HG03095 (cell line): Measurements from ENCODE around the gene CTDNEP1.

Source experiments
- ATAC-seq: cut with Tn5 transposase; IDR thresholded peaks from one replicate; pipeline ENCODE4 v1.9.1; 2021; ENCODE audit warnings: moderate library complexity; ENCODE audit not compliant: unreplicated experiment

CTDNEP1 gene

GRCh38 chr17:7232114-7232513 lies 19.4 kb downstream of the CTDNEP1 start:
- no peak for ATAC-seq

GRCh38 chr17:7229504-7229903 lies 22.0 kb downstream of the CTDNEP1 start:
- no peak for ATAC-seq

DNA sequence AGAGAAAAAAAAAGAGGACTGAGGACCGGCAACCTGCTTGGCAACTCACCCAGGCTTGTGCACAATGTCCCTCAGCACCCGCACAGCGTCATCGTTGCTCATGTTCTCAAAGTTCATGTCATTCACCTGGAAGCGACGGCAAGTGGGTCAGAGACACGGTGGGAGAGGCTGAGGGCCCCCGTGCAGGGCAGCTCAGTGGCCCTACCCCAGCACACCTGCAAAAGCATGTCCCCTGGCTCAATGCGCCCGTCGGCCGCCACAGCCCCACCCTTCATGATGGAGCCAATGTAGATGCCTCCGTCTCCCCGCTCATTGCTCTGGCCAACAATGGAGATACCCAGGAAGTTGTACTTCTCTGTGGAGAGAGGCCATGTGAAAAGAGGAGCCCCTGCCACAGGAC lies 22.6 kb downstream of the CTDNEP1 start:
- no peak for ATAC-seq

- no peak for ATAC-seq
Measured at GRCh38 chr17:7226721-7227710, 24.5 kb downstream of the CTDNEP1 start.

DNA sequence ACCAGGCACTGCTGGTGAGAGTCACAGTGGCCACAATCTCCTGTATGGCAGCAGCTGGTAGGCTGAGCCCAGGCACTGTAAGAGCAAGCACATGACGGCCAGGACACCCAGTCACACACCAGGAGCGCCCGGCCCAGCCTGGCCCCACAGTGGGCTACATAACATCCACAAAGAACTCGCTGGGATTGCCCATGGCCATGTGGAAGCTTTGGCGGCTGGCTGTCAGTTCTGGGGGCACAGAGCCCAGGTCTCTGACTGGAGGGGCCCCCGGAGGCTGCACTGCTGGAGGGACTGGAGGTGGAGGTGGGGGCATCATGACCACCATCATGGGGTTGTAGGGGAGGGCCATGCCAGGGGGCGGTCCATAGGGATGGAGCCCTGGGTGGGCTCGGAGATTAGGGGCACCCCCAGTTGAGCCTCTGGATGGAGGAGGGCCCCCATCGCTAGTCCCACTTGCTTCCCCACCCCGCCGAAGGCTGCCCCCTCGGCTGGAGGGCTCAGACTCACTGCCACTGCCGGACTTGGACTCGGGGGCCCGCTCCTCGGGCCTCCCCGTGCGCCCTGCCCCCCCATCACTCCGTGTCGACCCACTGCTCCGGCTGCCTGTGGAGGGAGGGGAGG lies 25.7 kb downstream of the CTDNEP1 start:
- no peak for ATAC-seq

DNA sequence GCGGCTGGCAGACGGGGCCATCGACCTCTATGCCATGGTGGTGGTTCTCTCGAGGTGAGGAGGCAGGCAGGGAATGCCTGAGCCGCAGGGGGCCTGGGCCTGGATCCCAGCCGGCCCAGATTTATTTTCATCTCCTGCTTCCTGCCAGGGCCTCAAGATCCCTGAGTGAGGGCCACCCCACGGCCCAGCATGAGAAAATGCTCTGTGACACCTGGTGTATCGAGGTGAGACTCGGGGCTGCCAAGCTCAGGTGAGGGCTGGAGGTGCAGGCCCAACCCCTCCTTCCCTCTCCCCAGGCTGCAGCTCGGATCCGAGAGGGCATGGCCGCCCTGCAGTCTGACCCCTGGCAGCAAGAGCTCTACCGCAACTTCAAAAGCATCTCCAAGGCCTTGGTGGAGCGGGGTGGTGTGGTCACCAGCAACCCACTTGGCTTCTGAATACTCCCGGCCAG lies 26.8 kb downstream of the CTDNEP1 start:
- no peak for ATAC-seq

- ATAC-seq = no peak
Measured at GRCh38 chr17:7224110-7224509, 27.4 kb downstream of the CTDNEP1 start.

DNA sequence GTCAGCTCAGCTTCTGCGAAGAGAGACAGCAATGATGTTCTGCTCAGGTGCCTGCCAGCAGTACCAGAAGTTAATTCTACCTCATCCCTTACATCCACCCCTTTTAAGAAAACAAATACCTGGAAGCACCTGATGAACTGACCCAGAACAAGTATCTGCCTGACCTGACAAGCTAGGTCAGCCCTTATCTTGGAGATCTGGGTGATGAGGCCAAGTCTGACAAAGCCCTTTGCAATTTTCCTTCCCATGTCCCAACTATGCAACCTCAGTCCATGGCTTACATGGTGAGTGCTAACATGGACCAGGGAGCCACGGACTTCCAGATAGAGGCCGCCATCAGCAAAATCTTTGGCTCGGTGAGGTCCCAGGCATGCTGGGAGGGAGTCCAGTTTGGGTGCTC lies 28.2 kb downstream of the CTDNEP1 start:
- ATAC-seq = no peak

DNA sequence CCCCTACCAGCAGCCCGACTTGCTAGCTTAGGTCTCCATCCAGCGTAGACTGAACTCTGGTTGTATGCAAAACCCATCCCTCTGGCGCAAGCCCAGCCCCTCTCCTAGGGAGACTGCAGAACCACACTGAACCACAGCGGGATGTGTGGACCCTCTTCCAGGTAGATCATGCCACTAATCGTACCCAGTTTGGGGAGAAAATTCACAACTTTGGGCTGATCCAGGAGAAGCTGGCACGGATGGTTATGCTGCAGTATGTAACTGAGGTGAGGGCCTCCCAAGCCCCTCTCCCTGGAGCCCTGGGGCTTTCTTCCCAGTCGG lies 28.6 kb downstream of the CTDNEP1 start:
- ATAC-seq = no peak

DNA sequence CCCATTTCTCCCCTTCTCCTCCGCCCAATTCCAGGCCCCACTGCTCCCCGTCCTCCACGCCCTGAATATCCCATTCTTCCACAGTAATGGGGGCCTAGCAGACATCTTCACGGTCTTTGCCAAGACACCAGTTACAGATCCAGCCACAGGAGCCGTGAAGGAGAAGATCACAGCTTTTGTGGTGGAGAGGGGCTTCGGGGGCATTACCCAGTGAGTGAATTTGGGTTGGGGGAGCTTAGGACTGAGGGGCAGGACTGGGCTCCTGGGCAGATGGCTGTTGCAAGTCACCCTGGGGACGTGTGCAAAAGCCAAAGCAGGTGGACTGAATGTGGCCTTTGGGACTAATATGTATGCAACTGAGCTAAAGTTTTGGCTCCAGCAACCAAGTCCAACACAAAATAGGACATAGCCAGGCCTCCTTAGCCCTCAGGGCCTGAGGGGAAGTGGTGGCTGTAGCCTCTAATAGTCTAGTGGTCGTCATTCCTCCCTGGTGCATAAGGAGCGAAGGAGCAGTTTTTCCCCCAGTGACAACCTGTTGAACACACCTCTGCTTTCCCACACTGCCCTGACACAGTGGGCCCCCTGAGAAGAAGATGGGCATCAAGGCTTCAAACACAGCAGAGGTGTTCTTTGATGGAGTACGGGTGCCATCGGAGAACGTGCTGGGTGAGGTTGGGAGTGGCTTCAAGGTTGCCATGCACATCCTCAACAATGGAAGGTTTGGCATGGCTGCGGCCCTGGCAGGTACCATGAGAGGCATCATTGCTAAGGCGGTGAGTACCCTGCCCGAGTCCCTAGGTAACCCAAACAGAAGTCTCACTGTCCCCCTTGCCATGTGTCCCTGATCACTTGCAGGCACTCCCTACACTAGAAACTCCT lies 29.2 kb downstream of the CTDNEP1 start:
- ATAC-seq = no peak

DNA sequence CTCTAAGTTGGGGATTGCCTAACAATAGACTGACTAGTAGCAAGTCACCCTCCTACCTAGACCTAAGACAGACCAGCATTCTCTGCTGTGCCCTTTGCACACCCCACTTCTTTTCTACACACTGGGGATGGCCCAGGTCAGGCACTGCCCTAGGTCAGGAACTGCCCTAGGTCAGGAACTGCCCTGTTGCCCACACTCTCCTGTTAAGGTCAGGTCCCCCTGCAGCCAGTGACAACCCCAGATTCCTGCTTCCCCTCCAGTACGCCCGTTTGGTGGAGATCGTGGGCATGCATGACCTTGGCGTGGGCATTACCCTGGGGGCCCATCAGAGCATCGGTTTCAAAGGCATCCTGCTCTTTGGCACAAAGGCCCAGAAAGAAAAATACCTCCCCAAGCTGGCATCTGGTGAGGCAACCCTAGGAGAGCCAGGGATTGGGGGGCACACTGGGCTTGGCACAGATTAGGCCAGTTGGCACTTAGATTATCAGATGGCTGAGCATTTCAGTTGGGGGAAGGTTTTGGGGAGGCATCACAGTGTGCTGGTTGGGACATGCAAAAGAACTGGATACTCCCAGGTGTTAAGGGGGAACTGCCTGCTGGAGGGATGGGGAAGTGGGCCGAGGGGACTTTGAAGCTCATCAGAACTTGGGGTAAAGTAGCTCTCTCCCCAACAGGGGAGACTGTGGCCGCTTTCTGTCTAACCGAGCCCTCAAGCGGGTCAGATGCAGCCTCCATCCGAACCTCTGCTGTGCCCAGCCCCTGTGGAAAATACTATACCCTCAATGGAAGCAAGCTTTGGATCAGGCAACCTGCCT lies 30.0 kb downstream of the CTDNEP1 start:
- ATAC-seq = no peak

DNA sequence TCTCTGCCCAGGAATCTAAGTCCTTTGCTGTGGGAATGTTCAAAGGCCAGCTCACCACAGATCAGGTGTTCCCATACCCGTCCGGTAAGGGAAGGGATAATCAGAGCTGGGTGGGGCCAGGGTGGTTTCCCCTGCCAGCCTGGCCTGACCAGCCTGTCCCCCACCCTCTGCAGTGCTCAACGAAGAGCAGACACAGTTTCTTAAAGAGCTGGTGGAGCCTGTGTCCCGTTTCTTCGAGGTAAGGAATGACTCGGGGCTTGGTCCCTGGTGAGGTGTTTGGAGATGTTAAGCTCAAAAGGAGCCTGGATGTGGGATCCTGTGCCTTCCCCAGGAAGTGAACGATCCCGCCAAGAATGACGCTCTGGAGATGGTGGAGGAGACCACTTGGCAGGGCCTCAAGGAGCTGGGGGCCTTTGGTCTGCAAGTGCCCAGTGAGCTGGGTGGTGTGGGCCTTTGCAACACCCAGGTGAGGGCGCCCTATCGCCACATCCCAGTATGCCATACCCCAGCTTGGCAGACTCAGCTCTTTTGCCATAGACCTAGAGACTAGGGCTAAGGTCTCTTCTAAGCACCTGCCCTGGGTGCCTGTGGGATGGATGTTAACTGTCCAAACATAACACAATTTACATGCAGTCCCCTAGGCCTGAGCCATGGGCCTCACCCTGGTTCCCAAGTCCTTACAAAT lies 30.8 kb downstream of the CTDNEP1 start:
- no peak for ATAC-seq

DNA sequence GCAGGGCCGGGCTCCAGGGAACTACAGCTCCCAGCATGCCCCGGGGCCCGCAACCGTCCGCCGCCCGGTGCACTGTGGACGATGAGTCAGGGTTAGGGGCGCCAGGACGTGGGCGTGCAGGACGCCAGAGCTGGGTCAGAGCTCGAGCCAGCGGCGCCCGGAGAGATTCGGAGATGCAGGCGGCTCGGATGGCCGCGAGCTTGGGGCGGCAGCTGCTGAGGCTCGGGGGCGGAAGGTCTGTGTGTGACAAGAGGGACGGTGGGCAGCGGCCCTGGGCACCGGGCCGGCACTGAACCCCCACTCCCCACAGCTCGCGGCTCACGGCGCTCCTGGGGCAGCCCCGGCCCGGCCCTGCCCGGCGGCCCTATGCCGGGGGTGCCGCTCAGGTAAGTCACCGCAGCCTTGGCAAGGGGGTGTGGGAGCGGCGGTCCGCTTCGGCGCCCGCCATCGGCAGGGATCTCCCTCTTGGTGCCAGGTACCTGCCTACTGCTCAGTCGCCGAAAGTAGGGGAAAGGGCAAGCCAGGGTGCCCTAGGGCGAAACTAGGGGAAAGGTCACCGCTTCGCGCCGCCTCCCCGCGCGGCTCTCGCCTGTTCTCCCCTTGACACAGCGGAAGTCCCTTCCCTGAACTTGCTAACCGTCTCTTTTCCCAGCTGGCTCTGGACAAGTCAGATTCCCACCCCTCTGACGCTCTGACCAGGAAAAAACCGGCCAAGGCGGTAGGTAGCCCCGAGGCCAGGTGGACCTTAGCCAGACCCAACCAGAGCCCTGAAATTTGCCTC lies 31.5 kb downstream of the CTDNEP1 start, which contains the start of the genes ACADVL and DLG4:
Gene ACADVL (plus strand): TSS at position 127 of the 781 bp plus-strand sequence. CDS start 47 bp downstream, at position 174.
Gene DLG4 (minus strand): TSS at position 25 of the 781 bp plus-strand sequence.
- peak; percentile 51 for ATAC-seq

GRCh38 chr17:7219229-7219811 lies 32.2 kb downstream of the CTDNEP1 start:
- ATAC-seq = no peak

DNA sequence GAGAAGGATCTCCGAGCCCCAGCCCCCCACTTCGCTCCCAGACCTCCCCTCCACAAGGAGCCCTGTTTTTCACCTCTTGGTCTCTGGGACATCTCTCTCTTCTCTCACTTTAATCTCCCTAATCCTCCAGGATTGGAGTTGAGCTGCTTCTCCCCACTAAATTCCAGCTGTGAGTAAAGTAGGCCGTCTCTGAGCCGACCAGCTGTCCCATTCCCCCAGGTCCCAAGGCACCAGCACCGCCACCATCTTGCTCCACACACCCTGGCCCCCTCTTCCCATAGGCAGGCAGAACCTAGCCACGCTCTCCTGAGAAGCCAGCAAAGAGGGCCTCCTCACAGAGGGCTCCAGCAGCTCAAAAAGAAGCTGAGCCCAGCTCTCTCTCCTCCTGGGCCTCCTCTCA lies 32.8 kb downstream of the CTDNEP1 start:
- ATAC-seq = no peak

GRCh38 chr17:7218166-7218565 lies 33.4 kb downstream of the CTDNEP1 start:
- no peak for ATAC-seq

GRCh38 chr17:7217113-7217987 lies 34.2 kb downstream of the CTDNEP1 start:
- ATAC-seq = no peak
